Endothelial cell of umbilical vein (primary cell): Measurements from ENCODE around the gene EPB41L2.

ENCODE experiments used
- EZH2 ChIP-seq: IDR thresholded peaks from 2 replicates; pipeline ENCODE4 v1.6.1; 2012; ENCODE audit warnings: borderline replicate concordance, low read depth, mild to moderate bottlenecking, moderate library complexity, low read length, inconsistent platforms; ENCODE audit not compliant: severe bottlenecking
- TF ChIP-seq, protein P1 (sequence below), 2 donors: IDR thresholded peaks; 1 replicate in 1 of 2; 2 replicates in 1 of 2; pipeline ENCODE4 v1.5.1; 2011; ENCODE audit warnings: low read length in 2 of 2, mild to moderate bottlenecking in 2 of 2, moderate library complexity in 2 of 2, control low read depth in 1 of 2, inconsistent platforms in 1 of 2, low read depth in 1 of 2; ENCODE audit not compliant: insufficient read depth in 1 of 2; ENCODE audit errors: extremely low read depth in 1 of 2

DNA sequence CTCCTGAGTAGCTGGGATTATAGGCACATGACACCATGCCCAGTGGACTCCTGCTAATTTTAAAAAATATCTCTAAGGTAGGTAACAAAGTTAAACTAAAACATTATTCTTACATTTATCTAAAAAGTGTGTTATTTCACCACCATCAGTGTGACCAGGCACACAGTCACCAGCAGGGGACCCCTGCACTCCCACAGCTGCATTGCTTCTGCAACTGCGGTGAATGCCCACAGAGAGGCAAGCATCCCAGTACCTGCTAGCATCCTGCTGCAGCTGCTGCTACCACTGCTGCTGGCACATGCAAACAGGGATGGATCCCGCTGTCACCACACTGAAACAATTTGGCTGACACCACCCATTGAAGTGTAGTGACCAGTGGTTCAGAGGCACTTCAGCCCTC, 21.9 kb upstream of the EPB41L2 start:
- no peak for TF ChIP-seq EZH2
- TF ChIP-seq, protein P1, sequence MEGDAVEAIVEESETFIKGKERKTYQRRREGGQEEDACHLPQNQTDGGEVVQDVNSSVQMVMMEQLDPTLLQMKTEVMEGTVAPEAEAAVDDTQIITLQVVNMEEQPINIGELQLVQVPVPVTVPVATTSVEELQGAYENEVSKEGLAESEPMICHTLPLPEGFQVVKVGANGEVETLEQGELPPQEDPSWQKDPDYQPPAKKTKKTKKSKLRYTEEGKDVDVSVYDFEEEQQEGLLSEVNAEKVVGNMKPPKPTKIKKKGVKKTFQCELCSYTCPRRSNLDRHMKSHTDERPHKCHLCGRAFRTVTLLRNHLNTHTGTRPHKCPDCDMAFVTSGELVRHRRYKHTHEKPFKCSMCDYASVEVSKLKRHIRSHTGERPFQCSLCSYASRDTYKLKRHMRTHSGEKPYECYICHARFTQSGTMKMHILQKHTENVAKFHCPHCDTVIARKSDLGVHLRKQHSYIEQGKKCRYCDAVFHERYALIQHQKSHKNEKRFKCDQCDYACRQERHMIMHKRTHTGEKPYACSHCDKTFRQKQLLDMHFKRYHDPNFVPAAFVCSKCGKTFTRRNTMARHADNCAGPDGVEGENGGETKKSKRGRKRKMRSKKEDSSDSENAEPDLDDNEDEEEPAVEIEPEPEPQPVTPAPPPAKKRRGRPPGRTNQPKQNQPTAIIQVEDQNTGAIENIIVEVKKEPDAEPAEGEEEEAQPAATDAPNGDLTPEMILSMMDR (IDR thresholded peaks at IDR 0.05; ENCODE audit: extremely low read depth in 1 of 2, insufficient read depth in 1 of 2, low read depth in 1 of 2, low read length in 2 of 2) = no peak
